AG09319 (cell line): ENCODE data around the gene TNF.
"Not testable (repeated sequence)": the region's sequence is repeated elsewhere in the genome, so short reads cannot be mapped to it uniquely, and the experiment has no call there.

ENCODE experiments used
- DNase-seq: peaks from one replicate; pipeline ENCODE4 v3.0.0-alpha.2; 2010; ENCODE audit warnings: low read depth; ENCODE audit errors: extremely low read depth
- TF ChIP-seq, protein P1 (sequence below): IDR thresholded peaks from 2 replicates; pipeline ENCODE4 v1.5.1; 2011; ENCODE audit warnings: low read depth, mild to moderate bottlenecking, inconsistent platforms, low read length, moderate library complexity

TNF gene

DNA sequence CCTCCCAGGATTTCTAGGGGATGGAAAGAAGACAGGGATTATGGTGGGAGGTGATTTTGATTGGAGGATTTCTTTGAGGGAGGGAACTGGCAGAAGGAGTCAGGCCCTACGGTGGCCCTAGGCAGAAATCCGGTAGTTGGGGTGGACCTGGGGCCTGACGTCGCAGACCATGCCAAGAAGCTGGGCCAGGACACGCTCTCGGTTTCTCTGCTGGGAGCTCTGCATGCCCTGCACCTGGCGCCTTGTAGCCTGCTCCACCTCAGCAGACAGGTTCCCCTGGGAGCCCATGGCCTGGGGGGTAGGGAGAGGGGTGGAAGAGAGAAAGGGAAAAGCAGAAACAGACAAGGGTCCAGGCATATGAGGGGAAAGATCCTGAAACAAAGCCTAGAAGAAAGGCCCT is 30.1 kb upstream of the TNF start:
- TF ChIP-seq, protein P1, sequence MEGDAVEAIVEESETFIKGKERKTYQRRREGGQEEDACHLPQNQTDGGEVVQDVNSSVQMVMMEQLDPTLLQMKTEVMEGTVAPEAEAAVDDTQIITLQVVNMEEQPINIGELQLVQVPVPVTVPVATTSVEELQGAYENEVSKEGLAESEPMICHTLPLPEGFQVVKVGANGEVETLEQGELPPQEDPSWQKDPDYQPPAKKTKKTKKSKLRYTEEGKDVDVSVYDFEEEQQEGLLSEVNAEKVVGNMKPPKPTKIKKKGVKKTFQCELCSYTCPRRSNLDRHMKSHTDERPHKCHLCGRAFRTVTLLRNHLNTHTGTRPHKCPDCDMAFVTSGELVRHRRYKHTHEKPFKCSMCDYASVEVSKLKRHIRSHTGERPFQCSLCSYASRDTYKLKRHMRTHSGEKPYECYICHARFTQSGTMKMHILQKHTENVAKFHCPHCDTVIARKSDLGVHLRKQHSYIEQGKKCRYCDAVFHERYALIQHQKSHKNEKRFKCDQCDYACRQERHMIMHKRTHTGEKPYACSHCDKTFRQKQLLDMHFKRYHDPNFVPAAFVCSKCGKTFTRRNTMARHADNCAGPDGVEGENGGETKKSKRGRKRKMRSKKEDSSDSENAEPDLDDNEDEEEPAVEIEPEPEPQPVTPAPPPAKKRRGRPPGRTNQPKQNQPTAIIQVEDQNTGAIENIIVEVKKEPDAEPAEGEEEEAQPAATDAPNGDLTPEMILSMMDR, result no peak
- DNase-seq, result no peak

DNA sequence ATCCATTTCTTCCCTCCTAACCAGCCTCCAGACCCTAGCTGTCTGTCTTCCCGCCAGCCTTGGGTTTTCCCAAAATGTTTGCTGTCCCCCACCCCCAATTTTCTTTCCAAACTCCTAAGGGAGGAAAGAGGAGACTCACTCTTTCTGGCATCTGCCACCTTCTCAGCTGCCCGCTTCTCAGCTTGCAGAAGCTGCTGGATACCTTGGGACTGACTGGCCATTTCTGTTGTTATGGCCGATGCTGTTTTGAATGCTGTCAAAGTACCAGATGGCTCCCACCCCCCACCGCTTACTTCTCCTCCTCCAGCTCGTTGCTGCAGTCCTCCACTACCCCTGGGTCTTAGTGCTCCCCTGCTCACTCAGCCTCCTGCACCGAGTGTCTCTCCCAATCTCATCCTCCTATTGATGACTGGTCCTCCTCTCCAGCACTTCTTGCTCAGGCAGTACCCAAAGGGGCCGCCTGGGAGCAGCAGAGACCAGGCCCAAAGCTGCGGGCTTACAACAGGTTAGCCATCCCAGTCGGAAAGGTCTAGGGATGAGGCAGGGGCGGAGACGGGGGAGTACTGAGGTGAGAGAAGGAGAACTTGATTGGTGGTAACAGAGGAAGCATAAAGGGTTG is 28.9 kb upstream of the TNF start, which contains the start of gene ATP6V1G2:
Gene ATP6V1G2 (minus strand): TSS at position 270 of the 619 bp plus-strand sequence. CDS start 49 bp downstream, at position 221.
- peak; percentile 81 for DNase-seq
- TF ChIP-seq, protein P1, result peak; percentile 99

DNA sequence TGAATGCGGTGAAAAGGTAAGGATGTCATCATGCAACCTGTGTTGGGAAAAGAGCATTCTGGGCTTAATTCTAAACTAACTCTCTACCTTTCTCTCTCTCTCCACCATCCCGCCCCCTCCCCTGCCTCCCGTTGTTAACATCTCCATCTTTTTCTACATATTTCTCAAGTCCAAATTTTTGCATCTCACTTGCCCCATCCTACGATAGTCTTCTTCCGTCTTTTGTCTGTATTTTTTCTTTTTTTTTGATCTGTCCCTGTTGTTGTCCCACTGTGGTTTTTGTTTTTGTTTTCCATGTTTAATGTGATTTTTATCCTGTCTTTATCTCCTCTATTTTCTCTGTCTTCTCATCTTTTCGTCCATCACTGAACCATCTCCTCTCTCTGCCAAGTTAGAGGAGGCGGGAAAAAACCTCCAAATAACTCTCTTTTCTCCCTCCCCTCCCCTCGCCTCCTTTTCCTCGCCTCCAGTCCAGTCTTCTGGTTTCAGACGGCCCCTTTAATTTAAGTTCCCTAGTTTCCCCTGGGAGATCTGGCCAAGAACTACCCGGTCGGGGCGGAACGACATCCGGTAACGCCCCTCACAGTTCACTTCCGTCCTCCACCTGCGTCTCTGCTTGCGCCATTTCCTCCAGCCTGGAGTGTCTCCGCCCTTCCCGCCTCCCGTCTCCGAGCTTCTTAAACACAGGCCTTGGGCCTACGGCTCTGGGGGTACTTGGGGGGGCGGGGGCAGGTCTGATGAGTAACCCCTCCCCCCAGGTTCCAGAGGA is 28.2 kb upstream of the TNF start, which contains the start of gene NFKBIL1:
Gene NFKBIL1 (plus strand): TSS at position 651 of the 769 bp plus-strand sequence. CDS start 87 bp downstream, at position 738.
- peak; percentile 95 for DNase-seq
- TF ChIP-seq, protein P1, result no peak

DNA sequence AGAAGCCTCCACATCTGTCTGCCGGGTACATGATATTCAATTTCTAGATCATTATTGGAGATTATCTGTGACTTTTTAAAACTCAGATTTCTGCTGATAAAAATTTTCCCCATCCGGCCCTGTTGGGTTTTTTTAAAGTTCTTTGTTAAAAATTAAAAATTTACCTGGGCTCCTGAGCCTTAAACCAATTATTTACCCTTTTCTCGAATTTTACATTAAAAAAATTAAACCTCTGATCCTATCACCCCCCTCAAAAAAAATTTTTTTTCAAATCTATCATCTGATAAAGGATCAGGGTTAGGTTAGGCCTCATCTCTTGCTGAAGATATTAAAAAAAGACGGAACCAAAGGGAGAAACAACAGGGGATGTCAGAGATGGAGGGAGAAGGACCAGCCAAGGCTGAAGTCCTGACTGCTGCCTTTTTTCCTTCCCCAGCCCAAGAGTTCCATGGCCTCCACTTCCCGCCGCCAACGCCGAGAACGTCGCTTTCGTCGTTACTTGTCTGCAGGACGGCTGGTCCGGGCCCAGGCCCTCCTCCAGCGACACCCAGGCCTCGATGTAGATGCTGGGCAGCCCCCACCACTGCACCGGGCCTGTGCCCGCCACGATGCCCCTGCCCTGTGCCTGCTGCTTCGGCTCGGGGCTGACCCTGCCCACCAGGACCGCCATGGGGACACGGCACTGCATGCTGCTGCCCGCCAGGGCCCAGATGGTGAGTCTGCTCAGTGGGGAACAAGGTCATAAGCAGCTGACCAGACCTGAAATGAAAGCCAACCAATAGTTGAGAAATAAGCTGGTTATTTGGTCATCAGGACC is 27.4 kb upstream of the TNF start:
- TF ChIP-seq, protein P1, result no peak
- no peak for DNase-seq

DNA sequence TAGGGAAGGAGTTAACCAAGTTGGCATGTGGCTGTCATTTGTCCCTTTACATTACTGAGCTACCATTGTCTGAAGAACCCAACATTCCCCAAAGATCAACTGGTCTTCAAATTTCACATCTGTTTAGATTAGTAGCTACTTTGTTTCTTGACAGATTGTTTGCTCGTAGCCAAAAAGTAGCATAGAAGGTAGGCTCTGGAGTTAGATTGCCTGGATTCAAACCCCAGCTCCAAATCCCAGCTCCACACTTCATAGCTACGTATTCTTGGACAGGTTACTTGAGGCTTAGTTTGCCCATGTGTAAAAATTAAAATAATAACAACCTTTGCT is 26.9 kb upstream of the TNF start:
- TF ChIP-seq, protein P1, result no peak

DNA sequence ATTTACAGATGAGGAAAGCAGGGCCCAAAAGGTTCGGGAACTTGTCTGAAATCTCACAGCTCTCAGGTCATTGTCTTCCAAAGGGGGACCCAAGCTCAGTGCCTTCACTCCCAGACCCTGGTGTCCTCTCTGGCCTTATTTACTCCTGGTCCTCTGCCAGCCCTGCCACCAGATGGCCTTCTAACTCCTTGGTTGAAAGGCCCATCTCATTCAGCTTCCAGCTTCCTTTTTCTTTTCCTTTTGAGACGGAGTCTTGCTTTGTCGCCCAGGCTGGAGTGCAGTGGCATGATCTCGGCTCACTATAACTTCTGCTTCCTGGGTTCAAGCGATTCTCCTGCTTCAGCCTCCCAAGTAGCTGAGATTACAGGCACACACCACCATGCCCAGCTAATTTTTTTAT is 24.0 kb upstream of the TNF start:
- not testable (repeated sequence) for DNase-seq
- TF ChIP-seq, protein P1, result peak; percentile 13

More for the DNA sequence above, 26.9 kb upstream of the TNF start:
- DNase-seq, result no peak
